Endothelial cell of umbilical vein (primary cell): Measurements from ENCODE around the gene GLDC. TPM values are rescaled to one million over a fixed set of nuclear protein-coding genes. Genes with fewer than 3 reads are reported as not detected.

Experiments
- BruUV-seq: library from RNA; stranded (reverse); fragments of 400-500 nt; replicated peaks from 2 replicates; lab custom pipeline; 2021; lab: Mats Ljungman, UMichigan
- CTCF ChIA-PET: fragments of 300-600, 350-600 bp; sonication (Branson Sonifier 250); formaldehyde crosslinking; loops from one replicate; lab custom pipeline; 2021; ENCODE audit warnings: antibody characterized with exemption, inconsistent platforms; lab: Charles Lee
- POLR2A ChIA-PET: fragments of 300-600, 350-600 bp; sonication (Branson Sonifier 250); formaldehyde crosslinking; loops from one replicate; lab custom pipeline; 2021; ENCODE audit warnings: antibody characterized with exemption, inconsistent platforms; lab: Charles Lee
- DNase-seq: peaks from one replicate; pipeline ENCODE4 v3.0.0-alpha.2; 2011; ENCODE audit warnings: low read depth, low spot score
- FAIRE-seq: peaks from 2 replicates; lab custom pipeline; 2011; peaks lifted over from hg19 to GRCh38; lab: Jason Lieb, UNC
- H2AFZ ChIP-seq: 2 replicates; pipeline ENCODE4 v1.6.0; 2012; ENCODE audit warnings: low read depth, low read length, control low read depth, inconsistent platforms
- H3K27ac ChIP-seq: 2 replicates; pipeline ENCODE4 v1.5.1; 2011; ENCODE audit warnings: low read depth, mild to moderate bottlenecking, control low read depth, low read length, moderate library complexity; ENCODE audit not compliant: insufficient read depth
- H3K27me3 ChIP-seq, 2 experiments: 2 replicates each; pipeline versions ENCODE4 v1.6.0 to v1.6.1; 2011; ENCODE audit warnings: low read length in 2 of 2, mixed read lengths in 1 of 2; ENCODE audit not compliant: control insufficient read depth in 2 of 2, insufficient read depth in 2 of 2
- H3K36me3 ChIP-seq, 2 experiments: 2 replicates in 1 of 2; 3 replicates in 1 of 2; pipeline ENCODE4 v1.5.1; 2011; ENCODE audit warnings: low read length in 2 of 2, mild to moderate bottlenecking in 1 of 2, moderate library complexity in 1 of 2; ENCODE audit not compliant: control insufficient read depth in 2 of 2, insufficient read depth in 2 of 2; ENCODE audit errors: extremely low read depth in 1 of 2
- H3K4me1 ChIP-seq: 3 replicates; pipeline ENCODE4 v1.5.1; 2011; ENCODE audit warnings: mild to moderate bottlenecking, low read length; ENCODE audit not compliant: control insufficient read depth, insufficient read depth; ENCODE audit errors: extremely low read depth
- H3K4me2 ChIP-seq: 2 replicates; pipeline ENCODE4 v1.6.1; 2011; ENCODE audit warnings: low read length, control low read depth, mixed read lengths; ENCODE audit not compliant: insufficient read depth
- H3K4me3 ChIP-seq, 3 experiments: fragments of 200-600 bp in 1 of 3; sonication (generic), shearing (Covaris generic) in 1 of 3; replicated peaks in 1 of 3; 2 replicates each; pipeline ENCODE4 v1.5.1; 2011 to 2016; ENCODE audit warnings: control low read depth in 3 of 3, low read length in 3 of 3, mild to moderate bottlenecking in 2 of 3, inconsistent platforms in 1 of 3, low read depth in 1 of 3, moderate library complexity in 1 of 3; ENCODE audit not compliant: insufficient read depth in 1 of 3
- H3K79me2 ChIP-seq: 2 replicates; pipeline ENCODE4 v1.6.0; 2012; ENCODE audit warnings: low read length, inconsistent platforms; ENCODE audit not compliant: control insufficient read depth, insufficient read depth
- H3K9ac ChIP-seq: replicated peaks from 2 replicates; pipeline ENCODE3; 2011; ENCODE audit warnings: low read length, control low read depth; ENCODE audit not compliant: insufficient read depth; ENCODE audit errors: extremely low read depth
- H3K9me1 ChIP-seq: replicated peaks from 3 replicates; pipeline ENCODE4 v1.6.0; 2011; ENCODE audit warnings: mild to moderate bottlenecking, low read length; ENCODE audit not compliant: control insufficient read depth, insufficient read depth; ENCODE audit errors: extremely low read depth
- H3K9me3 ChIP-seq: replicated peaks from 2 replicates; pipeline ENCODE4 v1.5.1; 2012; ENCODE audit warnings: low read length, inconsistent platforms; ENCODE audit not compliant: control insufficient read depth, insufficient read depth
- H4K20me1 ChIP-seq: replicated peaks from 2 replicates; pipeline ENCODE3; 2011; ENCODE audit warnings: mild to moderate bottlenecking, low read length; ENCODE audit not compliant: control insufficient read depth, insufficient read depth; ENCODE audit errors: extremely low read depth
- EZH2 ChIP-seq: IDR thresholded peaks from 2 replicates; pipeline ENCODE4 v1.6.1; 2012; ENCODE audit warnings: borderline replicate concordance, low read depth, mild to moderate bottlenecking, moderate library complexity, low read length, inconsistent platforms; ENCODE audit not compliant: severe bottlenecking
- FOS ChIP-seq: IDR thresholded peaks from 2 replicates; pipeline ENCODE4 v1.6.1; 2011; ENCODE audit warnings: mild to moderate bottlenecking, low read length, moderate library complexity, borderline replicate concordance; ENCODE audit not compliant: insufficient read depth
- GATA2 ChIP-seq: IDR thresholded peaks from 2 replicates; pipeline ENCODE4 v1.7.0; 2011; ENCODE audit warnings: low read depth, mild to moderate bottlenecking, moderate library complexity, mixed read lengths, low read length; ENCODE audit not compliant: insufficient read length, insufficient read depth
- JUN ChIP-seq: IDR thresholded peaks from 2 replicates; pipeline ENCODE4 v1.6.1; 2011; ENCODE audit warnings: borderline replicate concordance, low read depth; ENCODE audit not compliant: insufficient read length, insufficient read depth
- MYC ChIP-seq: IDR thresholded peaks from one replicate; pipeline ENCODE4 v1.6.1; 2011; ENCODE audit warnings: mild to moderate bottlenecking, low read depth, low read length
- POLR2A ChIP-seq: IDR thresholded peaks from 2 replicates; pipeline ENCODE4 v1.6.1; 2012; ENCODE audit warnings: low read depth, mild to moderate bottlenecking, control low read depth, low read length
- POLR2AphosphoS5 ChIP-seq: IDR thresholded peaks from 2 replicates; pipeline ENCODE4 v1.6.1; 2012; ENCODE audit warnings: low read depth, mild to moderate bottlenecking, control low read depth, low read length, moderate library complexity; ENCODE audit not compliant: insufficient read depth
- dilution Hi-C: fragments of 300-500 bp; cut with MboI; formaldehyde crosslinking; loops from one replicate; pipeline ENCODE4 v1.15.0; 2019; ENCODE audit warnings: low sequenced_read_pairs; ENCODE audit not compliant: extremely low pct_ligation_motif_present
- intact Hi-C: fragments of 100-400 bp; cut with micrococcal nuclease; formaldehyde crosslinking; loops from one replicate; pipeline ENCODE4 v1.10.0; 2022
- polyA plus RNA-seq, 4 experiments: library from polyadenylated mRNA; depleted of rRNA in 3 of 4; stranded (reverse) in 3 of 4; unstranded in 1 of 4; fragments of >200 nt; gene quantifications; 2 replicates each; pipeline versions ENCODE4 v1.2.1 to v1.2.3, GENCODE V29; 2011 to 2012; ENCODE audit warnings: missing spikeins in 1 of 4
- total RNA-seq: library from RNA; stranded (reverse); gene quantifications from 2 replicates; pipeline ENCODE4 v1.2.3, GENCODE V29; 2021
- TF ChIP-seq, protein P1 (sequence below): IDR thresholded peaks from 2 replicates; pipeline ENCODE4 v1.6.1; 2011; ENCODE audit not compliant: insufficient read depth, insufficient read length
- TF ChIP-seq, protein P2 (sequence below), 2 donors: IDR thresholded peaks; 1 replicate in 1 of 2; 2 replicates in 1 of 2; pipeline ENCODE4 v1.5.1; 2011; ENCODE audit warnings: low read length in 2 of 2, mild to moderate bottlenecking in 2 of 2, moderate library complexity in 2 of 2, control low read depth in 1 of 2, inconsistent platforms in 1 of 2, low read depth in 1 of 2; ENCODE audit not compliant: insufficient read depth in 1 of 2; ENCODE audit errors: extremely low read depth in 1 of 2

The GLDC gene
- total and polyA plus RNA-seq, 2 donors (not counting 3 experiments of a cell fraction or from before 2014, with no cell fraction given), result 1.8 to 2.6 TPM

DNA sequence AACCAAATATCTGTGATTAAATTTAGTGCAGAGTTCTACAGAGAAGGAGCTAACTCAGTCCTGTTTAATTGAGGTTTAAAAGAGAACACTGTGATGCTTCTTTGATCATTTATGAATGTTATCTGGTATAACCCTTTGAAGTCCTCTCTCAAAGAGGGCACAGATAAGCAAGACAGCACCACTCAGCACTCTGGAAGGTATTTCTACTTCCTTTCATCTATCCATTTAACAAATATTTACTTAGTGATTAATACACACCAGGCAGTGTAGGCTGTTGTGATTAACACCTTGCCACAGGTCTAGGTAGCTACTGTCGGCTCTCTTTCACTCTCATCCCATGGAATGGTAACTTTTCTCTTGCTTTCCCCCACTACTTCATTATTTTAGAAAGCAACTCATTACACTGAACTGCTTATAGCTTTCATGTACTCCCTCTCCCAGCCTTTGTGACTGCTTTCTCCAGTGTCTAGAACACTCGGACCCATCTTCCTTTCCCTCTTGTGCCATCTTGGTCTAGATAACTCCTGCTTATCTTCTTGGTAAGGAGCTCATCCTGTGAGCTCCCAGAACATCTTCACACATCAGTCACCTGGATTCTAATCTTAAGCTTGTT lies 54.7 kb downstream of the GLDC start:
- H3K27me3 ChIP-seq, result peaks cover 0 to 2% of the 10 kb centered on the region in 2 experiments
- TF ChIP-seq MYC, result no peak
- TF ChIP-seq POLR2A, result no peak
- TF ChIP-seq, protein P1, sequence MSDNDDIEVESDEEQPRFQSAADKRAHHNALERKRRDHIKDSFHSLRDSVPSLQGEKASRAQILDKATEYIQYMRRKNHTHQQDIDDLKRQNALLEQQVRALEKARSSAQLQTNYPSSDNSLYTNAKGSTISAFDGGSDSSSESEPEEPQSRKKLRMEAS, result no peak
- TF ChIP-seq FOS, result no peak
- TF ChIP-seq JUN, result no peak
- no peak for TF ChIP-seq EZH2
- TF ChIP-seq, protein P2, sequence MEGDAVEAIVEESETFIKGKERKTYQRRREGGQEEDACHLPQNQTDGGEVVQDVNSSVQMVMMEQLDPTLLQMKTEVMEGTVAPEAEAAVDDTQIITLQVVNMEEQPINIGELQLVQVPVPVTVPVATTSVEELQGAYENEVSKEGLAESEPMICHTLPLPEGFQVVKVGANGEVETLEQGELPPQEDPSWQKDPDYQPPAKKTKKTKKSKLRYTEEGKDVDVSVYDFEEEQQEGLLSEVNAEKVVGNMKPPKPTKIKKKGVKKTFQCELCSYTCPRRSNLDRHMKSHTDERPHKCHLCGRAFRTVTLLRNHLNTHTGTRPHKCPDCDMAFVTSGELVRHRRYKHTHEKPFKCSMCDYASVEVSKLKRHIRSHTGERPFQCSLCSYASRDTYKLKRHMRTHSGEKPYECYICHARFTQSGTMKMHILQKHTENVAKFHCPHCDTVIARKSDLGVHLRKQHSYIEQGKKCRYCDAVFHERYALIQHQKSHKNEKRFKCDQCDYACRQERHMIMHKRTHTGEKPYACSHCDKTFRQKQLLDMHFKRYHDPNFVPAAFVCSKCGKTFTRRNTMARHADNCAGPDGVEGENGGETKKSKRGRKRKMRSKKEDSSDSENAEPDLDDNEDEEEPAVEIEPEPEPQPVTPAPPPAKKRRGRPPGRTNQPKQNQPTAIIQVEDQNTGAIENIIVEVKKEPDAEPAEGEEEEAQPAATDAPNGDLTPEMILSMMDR (IDR thresholded peaks at IDR 0.05; ENCODE audit: extremely low read depth in 1 of 2, insufficient read depth in 1 of 2, low read depth in 1 of 2, low read length in 2 of 2), result no peak
- TF ChIP-seq POLR2AphosphoS5, result no peak
- TF ChIP-seq GATA2, result no peak
- no peak for FAIRE-seq
- ChIA-PET CTCF (interaction anchor here (1.2 to 3.6 kb wide), 2 partner anchors 76 to 148 kb away, joined by 4 to 19 read pairs; no protein-coding TSS in a partner anchor), POLR2A (no interaction called here)
- intact Hi-C loops (no loop called here), dilution Hi-C loops (no loop called here)
- H3K4me1 ChIP-seq, result no peaks in the 10 kb centered on the region
- no peaks in the 10 kb centered on the region for H3K9me1 ChIP-seq
- no peaks in the 10 kb centered on the region for H3K9me3 ChIP-seq
- DNase-seq, result no peak
- H3K36me3 ChIP-seq, result no peaks in the 10 kb centered on the region
- no peak overlapping the region for H3K4me2 ChIP-seq
- no peaks in the 10 kb centered on the region for H3K79me2 ChIP-seq
- H4K20me1 ChIP-seq, result no peaks in the 10 kb centered on the region
- no peak overlapping the region for H3K4me3 ChIP-seq
- no peak overlapping the region for H3K9ac ChIP-seq
- no peak overlapping the region for H3K27ac ChIP-seq
- no TSS peak for BruUV-seq
- H2AFZ ChIP-seq, result no peak overlapping the region
